HL-60 (cell line): Measurements from ENCODE around the gene RAD9A.

ENCODE experiments used
- CTCF ChIP-seq: IDR thresholded peaks from one replicate; pipeline ENCODE4 v1.5.1; 2011; ENCODE audit warnings: low read length, control low read depth, inconsistent platforms; ENCODE audit not compliant: insufficient read depth
- GABPA ChIP-seq: IDR thresholded peaks from 2 replicates; pipeline ENCODE4 v1.6.1; 2012; ENCODE audit warnings: low read depth
- POLR2AphosphoS5 ChIP-seq: IDR thresholded peaks from 2 replicates; pipeline ENCODE4 v1.6.1; 2012; ENCODE audit warnings: low read depth
- SPI1 ChIP-seq: IDR thresholded peaks from 2 replicates; pipeline ENCODE4 v1.6.1; 2012; ENCODE audit warnings: low read depth, mild to moderate bottlenecking, borderline replicate concordance
- TF ChIP-seq, protein P1 (sequence below): IDR thresholded peaks from 2 replicates; pipeline ENCODE4 v1.6.1; 2012; ENCODE audit warnings: low read depth; ENCODE audit not compliant: insufficient replicate concordance

DNA sequence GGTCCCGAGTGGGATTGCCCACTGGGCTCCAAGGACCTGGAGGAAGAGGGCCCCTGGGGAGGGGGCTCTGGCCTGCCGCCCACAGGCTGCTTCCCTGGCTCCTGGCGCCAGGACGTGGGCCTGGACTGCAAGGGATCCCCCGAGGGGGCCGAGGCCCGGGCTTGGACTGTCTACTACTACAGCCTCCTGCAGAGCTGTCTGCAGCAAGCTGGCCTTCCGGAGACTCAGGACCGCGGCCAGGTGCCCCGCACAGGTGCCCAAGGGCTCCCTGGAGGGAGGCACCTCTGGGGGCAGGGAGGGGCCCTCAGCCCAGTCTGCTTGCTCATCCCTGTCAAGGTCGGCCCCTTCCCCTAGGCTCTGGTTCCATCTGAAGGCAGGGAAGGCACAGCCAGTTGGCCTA, 25.6 kb downstream of the RAD9A start:
- TF ChIP-seq CTCF (no peak), POLR2AphosphoS5 (no peak), GABPA (no peak), SPI1 (no peak)
- TF ChIP-seq, protein P1, sequence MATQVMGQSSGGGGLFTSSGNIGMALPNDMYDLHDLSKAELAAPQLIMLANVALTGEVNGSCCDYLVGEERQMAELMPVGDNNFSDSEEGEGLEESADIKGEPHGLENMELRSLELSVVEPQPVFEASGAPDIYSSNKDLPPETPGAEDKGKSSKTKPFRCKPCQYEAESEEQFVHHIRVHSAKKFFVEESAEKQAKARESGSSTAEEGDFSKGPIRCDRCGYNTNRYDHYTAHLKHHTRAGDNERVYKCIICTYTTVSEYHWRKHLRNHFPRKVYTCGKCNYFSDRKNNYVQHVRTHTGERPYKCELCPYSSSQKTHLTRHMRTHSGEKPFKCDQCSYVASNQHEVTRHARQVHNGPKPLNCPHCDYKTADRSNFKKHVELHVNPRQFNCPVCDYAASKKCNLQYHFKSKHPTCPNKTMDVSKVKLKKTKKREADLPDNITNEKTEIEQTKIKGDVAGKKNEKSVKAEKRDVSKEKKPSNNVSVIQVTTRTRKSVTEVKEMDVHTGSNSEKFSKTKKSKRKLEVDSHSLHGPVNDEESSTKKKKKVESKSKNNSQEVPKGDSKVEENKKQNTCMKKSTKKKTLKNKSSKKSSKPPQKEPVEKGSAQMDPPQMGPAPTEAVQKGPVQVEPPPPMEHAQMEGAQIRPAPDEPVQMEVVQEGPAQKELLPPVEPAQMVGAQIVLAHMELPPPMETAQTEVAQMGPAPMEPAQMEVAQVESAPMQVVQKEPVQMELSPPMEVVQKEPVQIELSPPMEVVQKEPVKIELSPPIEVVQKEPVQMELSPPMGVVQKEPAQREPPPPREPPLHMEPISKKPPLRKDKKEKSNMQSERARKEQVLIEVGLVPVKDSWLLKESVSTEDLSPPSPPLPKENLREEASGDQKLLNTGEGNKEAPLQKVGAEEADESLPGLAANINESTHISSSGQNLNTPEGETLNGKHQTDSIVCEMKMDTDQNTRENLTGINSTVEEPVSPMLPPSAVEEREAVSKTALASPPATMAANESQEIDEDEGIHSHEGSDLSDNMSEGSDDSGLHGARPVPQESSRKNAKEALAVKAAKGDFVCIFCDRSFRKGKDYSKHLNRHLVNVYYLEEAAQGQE: no peak
